ENCODE measurements around the gene TLCD1.

Gene TLCD1

GRCh38 chr17:28684963-28685362, 41.1 kb downstream of the TLCD1 start:
- H3K9ac ChIP-seq (ENCODE audit: low read length), result no peak overlapping the region
- no peaks in the 10 kb centered on the region for H3F3A ChIP-seq (ENCODE audit: insufficient read depth)
- TF ChIP-seq CTCF (IDR thresholded peaks at IDR 0.05; ENCODE audit: insufficient read depth, low read length, poor library complexity, severe bottlenecking) (no peak), EZH2phosphoT487 (conservative IDR thresholded peaks at IDR 0.05; ENCODE audit: low read length) (no peak)
- H3K9me3 ChIP-seq (ENCODE audit: insufficient read depth, low read length), result no peaks in the 10 kb centered on the region
- no peak overlapping the region for H3K4me3 ChIP-seq (ENCODE audit: insufficient read depth, low read length, poor library complexity, severe bottlenecking)
- H3K4me2 ChIP-seq (ENCODE audit: low read depth, low read length, poor library complexity, severe bottlenecking), result no peak overlapping the region
- no peak overlapping the region for H2AFZ ChIP-seq (ENCODE audit: low read depth, low read length, severe bottlenecking)
- no peak overlapping the region for H3K27ac ChIP-seq (ENCODE audit: low read depth, low read length)
- H3K27me3 ChIP-seq (ENCODE audit: low read length), result no peaks in the 10 kb centered on the region
- no peaks in the 10 kb centered on the region for H3K9me2 ChIP-seq (replicated peaks; ENCODE audit: insufficient read depth, low read length)
- peaks cover 37% of the 10 kb centered on the region for H3K36me3 ChIP-seq (ENCODE audit: low read length)
- H3K79me2 ChIP-seq (ENCODE audit: insufficient read depth, low read length), result no peaks in the 10 kb centered on the region
- H4K20me1 ChIP-seq (ENCODE audit: low read depth, low read length), result no peaks in the 10 kb centered on the region

- no peaks in the 10 kb centered on the region for H4K20me1 ChIP-seq (ENCODE audit: low read depth, low read length)
- TF ChIP-seq CTCF (IDR thresholded peaks at IDR 0.05; ENCODE audit: insufficient read depth, low read length, poor library complexity, severe bottlenecking) (no peak), EZH2phosphoT487 (conservative IDR thresholded peaks at IDR 0.05; ENCODE audit: low read length) (no peak)
- no peak overlapping the region for H3K27ac ChIP-seq (ENCODE audit: low read depth, low read length)
- H3K79me2 ChIP-seq (ENCODE audit: insufficient read depth, low read length), result no peaks in the 10 kb centered on the region
- H3K27me3 ChIP-seq (ENCODE audit: low read length), result no peaks in the 10 kb centered on the region
- no peaks in the 10 kb centered on the region for H3K9me2 ChIP-seq (replicated peaks; ENCODE audit: insufficient read depth, low read length)
- H3K9ac ChIP-seq (ENCODE audit: low read length), result no peak overlapping the region
- no peak overlapping the region for H3K4me2 ChIP-seq (ENCODE audit: low read depth, low read length, poor library complexity, severe bottlenecking)
- H3K36me3 ChIP-seq (ENCODE audit: low read length), result peaks cover 26% of the 10 kb centered on the region
- H2AFZ ChIP-seq (ENCODE audit: low read depth, low read length, severe bottlenecking), result no peak overlapping the region
- no peaks in the 10 kb centered on the region for H3K9me3 ChIP-seq (ENCODE audit: insufficient read depth, low read length)
- H3F3A ChIP-seq (ENCODE audit: insufficient read depth), result no peaks in the 10 kb centered on the region
- H3K4me3 ChIP-seq (ENCODE audit: insufficient read depth, low read length, poor library complexity, severe bottlenecking), result no peak overlapping the region
Observed at GRCh38 chr17:28682655-28683054, 43.4 kb downstream of the TLCD1 start.

- Histone ChIP-seq H3K27ac (ENCODE audit: low read depth, low read length) (no peak overlapping the region), H3K36me3 (ENCODE audit: low read length) (peaks cover 25% of the 10 kb centered on the region), H3K9me2 (replicated peaks; ENCODE audit: insufficient read depth, low read length) (no peaks in the 10 kb centered on the region), H4K20me1 (ENCODE audit: low read depth, low read length) (no peaks in the 10 kb centered on the region), H3K9ac (ENCODE audit: low read length) (no peak overlapping the region), H3K9me3 (ENCODE audit: insufficient read depth, low read length) (no peaks in the 10 kb centered on the region), H3K4me2 (ENCODE audit: low read depth, low read length, poor library complexity, severe bottlenecking) (no peak overlapping the region), H2AFZ (ENCODE audit: low read depth, low read length, severe bottlenecking) (no peak overlapping the region), H3F3A (ENCODE audit: insufficient read depth) (no peaks in the 10 kb centered on the region), H3K27me3 (ENCODE audit: low read length) (no peaks in the 10 kb centered on the region), H3K79me2 (ENCODE audit: insufficient read depth, low read length) (no peaks in the 10 kb centered on the region), H3K4me3 (ENCODE audit: insufficient read depth, low read length, poor library complexity, severe bottlenecking) (no peak overlapping the region)
- peak; percentile 53 for TF ChIP-seq CTCF (IDR thresholded peaks at IDR 0.05; ENCODE audit: insufficient read depth, low read length, poor library complexity, severe bottlenecking)
- no peak for TF ChIP-seq EZH2phosphoT487 (conservative IDR thresholded peaks at IDR 0.05; ENCODE audit: low read length)
Observed at GRCh38 chr17:28675980-28676379, 50.1 kb downstream of the TLCD1 start.
